HG02610 (cell line): ENCODE results near the gene CCDC17.

Source experiments
- ATAC-seq: cut with Tn5 transposase; IDR thresholded peaks from one replicate; pipeline ENCODE4 v1.9.1; 2021; ENCODE audit warnings: mild to moderate bottlenecking, moderate library complexity; ENCODE audit not compliant: unreplicated experiment

CCDC17 gene

GRCh38 chr1:45623972-45624371 lies at the start of gene CCDC17:
Gene CCDC17, minus strand, starts transcription at chr1:45624054. Its CDS starts 145 bp downstream, at chr1:45623909.
- ATAC-seq = no peak

GRCh38 chr1:45669859-45670655 lies 46.2 kb upstream of the CCDC17 start:
- ATAC-seq = no peak

GRCh38 chr1:45669379-45669778 lies 45.5 kb upstream of the CCDC17 start:
- ATAC-seq = no peak

- ATAC-seq = no peak
Observed at GRCh38 chr1:45668526-45668925, 44.7 kb upstream of the CCDC17 start.

GRCh38 chr1:45667321-45668111 lies 43.7 kb upstream of the CCDC17 start:
- ATAC-seq = no peak

GRCh38 chr1:45666836-45667235 lies 43.0 kb upstream of the CCDC17 start:
- ATAC-seq = no peak

- ATAC-seq = no peak
Observed at GRCh38 chr1:45660336-45660735, 36.5 kb upstream of the CCDC17 start.

- no peak for ATAC-seq
Observed at GRCh38 chr1:45659222-45659621, 35.4 kb upstream of the CCDC17 start.

- ATAC-seq = no peak
Observed at GRCh38 chr1:45658171-45658570, 34.3 kb upstream of the CCDC17 start.

- no peak for ATAC-seq
Observed at GRCh38 chr1:45656573-45657226, 32.8 kb upstream of the CCDC17 start.

GRCh38 chr1:45654540-45655280 lies 30.9 kb upstream of the CCDC17 start:
- ATAC-seq = no peak

GRCh38 chr1:45647248-45648021 lies 23.6 kb upstream of the CCDC17 start:
- no peak for ATAC-seq

GRCh38 chr1:45644661-45645060 lies 20.8 kb upstream of the CCDC17 start:
- no peak for ATAC-seq

GRCh38 chr1:45643978-45644377 lies 20.1 kb upstream of the CCDC17 start:
- no peak for ATAC-seq

- ATAC-seq = no peak
Observed at GRCh38 chr1:45643321-45643720, 19.5 kb upstream of the CCDC17 start.

- ATAC-seq = no peak
Observed at GRCh38 chr1:45640293-45640692, 16.4 kb upstream of the CCDC17 start.

- ATAC-seq = no peak
Observed at GRCh38 chr1:45635211-45635610, 11.4 kb upstream of the CCDC17 start.

GRCh38 chr1:45630429-45630828 lies 6.6 kb upstream of the CCDC17 start:
- ATAC-seq = no peak

- no peak for ATAC-seq
Observed at GRCh38 chr1:45629035-45629434, 5.2 kb upstream of the CCDC17 start.
